Fibroblast of lung (primary cell): Measurements from ENCODE around the gene PDLIM3.

ENCODE experiments used
- EZH2 ChIP-seq: IDR thresholded peaks from 2 replicates; pipeline ENCODE4 v1.5.1; 2012; ENCODE audit warnings: low read length, control low read depth, mild to moderate bottlenecking; ENCODE audit errors: missing control alignments
- TF ChIP-seq, protein P1 (sequence below), 2 donors: IDR thresholded peaks in 1 of 2; conservative IDR thresholded peaks in 1 of 2; 1 replicate in 1 of 2; 2 replicates in 1 of 2; pipeline ENCODE4 v1.5.1; 2011 to 2012; ENCODE audit warnings: low read length in 2 of 2, control low read depth in 1 of 2, inconsistent platforms in 1 of 2, low read depth in 1 of 2, mild to moderate bottlenecking in 1 of 2

- TF ChIP-seq, protein P1, sequence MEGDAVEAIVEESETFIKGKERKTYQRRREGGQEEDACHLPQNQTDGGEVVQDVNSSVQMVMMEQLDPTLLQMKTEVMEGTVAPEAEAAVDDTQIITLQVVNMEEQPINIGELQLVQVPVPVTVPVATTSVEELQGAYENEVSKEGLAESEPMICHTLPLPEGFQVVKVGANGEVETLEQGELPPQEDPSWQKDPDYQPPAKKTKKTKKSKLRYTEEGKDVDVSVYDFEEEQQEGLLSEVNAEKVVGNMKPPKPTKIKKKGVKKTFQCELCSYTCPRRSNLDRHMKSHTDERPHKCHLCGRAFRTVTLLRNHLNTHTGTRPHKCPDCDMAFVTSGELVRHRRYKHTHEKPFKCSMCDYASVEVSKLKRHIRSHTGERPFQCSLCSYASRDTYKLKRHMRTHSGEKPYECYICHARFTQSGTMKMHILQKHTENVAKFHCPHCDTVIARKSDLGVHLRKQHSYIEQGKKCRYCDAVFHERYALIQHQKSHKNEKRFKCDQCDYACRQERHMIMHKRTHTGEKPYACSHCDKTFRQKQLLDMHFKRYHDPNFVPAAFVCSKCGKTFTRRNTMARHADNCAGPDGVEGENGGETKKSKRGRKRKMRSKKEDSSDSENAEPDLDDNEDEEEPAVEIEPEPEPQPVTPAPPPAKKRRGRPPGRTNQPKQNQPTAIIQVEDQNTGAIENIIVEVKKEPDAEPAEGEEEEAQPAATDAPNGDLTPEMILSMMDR (conservative IDR thresholded peaks at IDR 0.05 in 1 of 2, IDR thresholded peaks at IDR 0.05 in 1 of 2; ENCODE audit: low read depth in 1 of 2, low read length in 2 of 2), result no peak
- TF ChIP-seq EZH2, result no peak
Measured at GRCh38 chr4:185456131-185456530, 79.2 kb downstream of the PDLIM3 start.
